Stomach (tissue), 4 donors: ENCODE data around the gene CSTF2.
"Not testable (repeated sequence)": the region's sequence is repeated elsewhere in the genome, so short reads cannot be mapped to it uniquely, and the experiment has no call there.

ENCODE experiments used
- POLR2A ChIP-seq, 4 donors: fragments of 450-650 bp; IDR thresholded peaks; one replicate each; pipeline ENCODE4 v1.6.1; 2016; ENCODE audit warnings: antibody characterized with exemption in 4 of 4, control low read depth in 2 of 4, mild to moderate bottlenecking in 1 of 4, moderate library complexity in 1 of 4
- POLR2AphosphoS5 ChIP-seq, 3 donors: sonication (generic); formaldehyde crosslinking; IDR thresholded peaks; one replicate each; pipeline ENCODE4 v1.6.1; 2016; ENCODE audit warnings: antibody characterized with exemption in 3 of 3
- TF ChIP-seq, protein P1 (sequence below), 7 experiments: fragments of 450-650 bp in 4 of 7; fragments of 200-600 bp in 3 of 7; sonication (generic) in 3 of 7; IDR thresholded peaks; one replicate each; pipeline ENCODE4 v1.5.1; 2016 to 2019; ENCODE audit warnings: antibody characterized with exemption in 7 of 7, control low read depth in 2 of 7, mild to moderate bottlenecking in 1 of 7

GRCh38 chrX:100808265-100808664 is 11.9 kb upstream of the CSTF2 start:
- TF ChIP-seq, protein P1, sequence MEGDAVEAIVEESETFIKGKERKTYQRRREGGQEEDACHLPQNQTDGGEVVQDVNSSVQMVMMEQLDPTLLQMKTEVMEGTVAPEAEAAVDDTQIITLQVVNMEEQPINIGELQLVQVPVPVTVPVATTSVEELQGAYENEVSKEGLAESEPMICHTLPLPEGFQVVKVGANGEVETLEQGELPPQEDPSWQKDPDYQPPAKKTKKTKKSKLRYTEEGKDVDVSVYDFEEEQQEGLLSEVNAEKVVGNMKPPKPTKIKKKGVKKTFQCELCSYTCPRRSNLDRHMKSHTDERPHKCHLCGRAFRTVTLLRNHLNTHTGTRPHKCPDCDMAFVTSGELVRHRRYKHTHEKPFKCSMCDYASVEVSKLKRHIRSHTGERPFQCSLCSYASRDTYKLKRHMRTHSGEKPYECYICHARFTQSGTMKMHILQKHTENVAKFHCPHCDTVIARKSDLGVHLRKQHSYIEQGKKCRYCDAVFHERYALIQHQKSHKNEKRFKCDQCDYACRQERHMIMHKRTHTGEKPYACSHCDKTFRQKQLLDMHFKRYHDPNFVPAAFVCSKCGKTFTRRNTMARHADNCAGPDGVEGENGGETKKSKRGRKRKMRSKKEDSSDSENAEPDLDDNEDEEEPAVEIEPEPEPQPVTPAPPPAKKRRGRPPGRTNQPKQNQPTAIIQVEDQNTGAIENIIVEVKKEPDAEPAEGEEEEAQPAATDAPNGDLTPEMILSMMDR (IDR thresholded peaks at IDR 0.05) = not testable (repeated sequence)
- not testable (repeated sequence) for TF ChIP-seq POLR2AphosphoS5, POLR2A (IDR thresholded peaks at IDR 0.05)
